Tibial nerve (tissue), 3 donors: ENCODE results near the gene SESN2.

Source experiments
- CTCF ChIP-seq, 5 experiments: fragments of 200-600 bp in 3 of 5; fragments of 450-650 bp in 2 of 5; sonication (generic) in 3 of 5; IDR thresholded peaks; one replicate each; pipeline ENCODE4 v1.5.1; 2016 to 2019; ENCODE audit warnings: antibody characterized with exemption in 5 of 5, mild to moderate bottlenecking in 3 of 5, moderate library complexity in 2 of 5
- POLR2A ChIP-seq, 2 donors: fragments of 450-650 bp; IDR thresholded peaks; one replicate each; pipeline ENCODE4 v1.6.1; 2017; ENCODE audit warnings: antibody characterized with exemption in 2 of 2, mild to moderate bottlenecking in 2 of 2, moderate library complexity in 2 of 2

DNA sequence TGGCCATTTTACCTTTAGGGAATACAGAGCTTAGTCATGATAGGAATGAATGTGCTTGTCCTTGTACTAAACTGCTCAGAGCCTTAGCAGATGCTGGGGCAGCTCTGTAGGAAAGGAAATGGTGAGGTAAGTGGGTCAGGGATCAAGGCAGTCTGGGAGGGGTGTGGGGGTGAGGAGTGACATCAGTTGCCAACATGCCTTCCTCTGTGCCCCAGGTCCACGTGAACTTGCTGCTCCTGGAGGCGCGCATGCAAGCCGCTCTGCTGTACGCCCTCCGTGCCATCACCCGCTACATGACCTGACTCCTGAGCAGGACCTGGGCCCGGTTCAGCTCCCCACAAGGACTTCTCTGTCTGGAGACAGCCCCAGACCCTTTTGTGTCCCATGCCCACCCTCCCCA, 21.2 kb downstream of the SESN2 start:
- TF ChIP-seq POLR2A (IDR thresholded peaks at IDR 0.05): no peak
- TF ChIP-seq CTCF (IDR thresholded peaks at IDR 0.05): no peak
